Common myeloid progenitor, CD34-positive (primary cell): ENCODE measurements around the gene BRSK2.

Experiments
- CTCF ChIA-PET: fragments of 350-600 bp; sonication (Branson Sonifier 250); formaldehyde crosslinking; loops from one replicate; lab custom pipeline; 2021; ENCODE audit warnings: antibody characterized with exemption; lab: Charles Lee
- POLR2A ChIA-PET: fragments of 350-600 bp; sonication (Branson Sonifier 250); formaldehyde crosslinking; loops from one replicate; lab custom pipeline; 2021; ENCODE audit warnings: antibody characterized with exemption; lab: Charles Lee
- DNase-seq, 3 donors: peaks; one replicate each; pipeline versions ENCODE4 v3.0.0 to v3.0.0-alpha.2; 2013
- H3K27ac ChIP-seq, 2 experiments: 1 replicate in 1 of 2; 2 replicates in 1 of 2; pipeline ENCODE4 v1.7.0; 2013; ENCODE audit warnings: inconsistent platforms in 2 of 2, low read length in 2 of 2, mild to moderate bottlenecking in 2 of 2, low read depth in 1 of 2, moderate library complexity in 1 of 2; ENCODE audit not compliant: severe bottlenecking in 2 of 2, insufficient read depth in 1 of 2, poor library complexity in 1 of 2
- H3K27me3 ChIP-seq, 5 experiments: replicated peaks in 2 of 5; 1 replicate in 3 of 5; 2 replicates in 2 of 5; pipeline versions ENCODE4 v1.6.1 to v1.7.0; 2013; ENCODE audit warnings: low read length in 4 of 5, mild to moderate bottlenecking in 2 of 5, moderate library complexity in 2 of 5, inconsistent platforms in 1 of 5; ENCODE audit not compliant: insufficient read depth in 5 of 5, control insufficient read depth in 4 of 5
- H3K36me3 ChIP-seq, 4 experiments: 1 replicate in 2 of 4; 2 replicates in 2 of 4; pipeline versions ENCODE4 v1.6.1 to v1.7.0; 2013; ENCODE audit warnings: low read length in 3 of 4, control low read depth in 1 of 4, mild to moderate bottlenecking in 1 of 4; ENCODE audit not compliant: control insufficient read depth in 4 of 4, insufficient read depth in 4 of 4
- H3K4me1 ChIP-seq, 4 experiments: 1 replicate in 3 of 4; 2 replicates in 1 of 4; pipeline versions ENCODE4 v1.6.1 to v1.7.1; 2013; ENCODE audit warnings: low read length in 3 of 4, mild to moderate bottlenecking in 3 of 4, control low read depth in 1 of 4, inconsistent platforms in 1 of 4, moderate library complexity in 1 of 4; ENCODE audit not compliant: control insufficient read depth in 4 of 4, insufficient read depth in 4 of 4; ENCODE audit errors: control extremely low read depth in 1 of 4
- H3K4me3 ChIP-seq, 7 experiments: 1 replicate in 4 of 7; 2 replicates in 3 of 7; pipeline versions ENCODE4 v1.5.1 to v1.7.0; 2013; ENCODE audit warnings: mild to moderate bottlenecking in 7 of 7, low read length in 6 of 7, moderate library complexity in 6 of 7, inconsistent platforms in 2 of 7, low read depth in 2 of 7, control low read depth in 1 of 7; ENCODE audit not compliant: insufficient read depth in 4 of 7, control insufficient read depth in 1 of 7; ENCODE audit errors: extremely low read depth in 1 of 7
- H3K9me3 ChIP-seq, 5 experiments: 1 replicate in 4 of 5; 2 replicates in 1 of 5; pipeline versions ENCODE4 v1.6.1 to v1.7.1; 2013; ENCODE audit warnings: low read length in 4 of 5, mild to moderate bottlenecking in 2 of 5, inconsistent platforms in 1 of 5, low read depth in 1 of 5, moderate library complexity in 1 of 5; ENCODE audit not compliant: control insufficient read depth in 4 of 5, insufficient read depth in 2 of 5; ENCODE audit errors: control extremely low read depth in 1 of 5
- WGBS: methylation state at CpG from one replicate; pipeline ENCODE4 v1.1.5; 2013; ENCODE audit not compliant: insufficient coverage; 5-methylcytosine and 5-hydroxymethylcytosine counted together

The BRSK2 gene

GRCh38 chr11:1484695-1485503 is 95.2 kb downstream of the BRSK2 start:
- ChIA-PET CTCF (no interaction called here), POLR2A (no interaction called here)
- Histone ChIP-seq H3K4me3 (no peak overlapping the region), H3K9me3 (no peaks in the 10 kb centered on the region), H3K27ac (no peak overlapping the region), H3K36me3 (peaks cover 1 to 11% (median 6%) of the 10 kb centered on the region in 4 experiments), H3K4me1 (peaks cover 0 to 3% (median 0%) of the 10 kb centered on the region in 4 experiments), H3K27me3 (no peaks in the 10 kb centered on the region)
- WGBS: 97% methylated on average over 16 of the region's 20 CpGs
- DNase-seq: no peak

- DNase-seq: no peak
- H3K4me1 ChIP-seq: peaks cover 0 to 3% (median 0%) of the 10 kb centered on the region in 4 experiments
- peaks cover 0 to 7% (median 3%) of the 10 kb centered on the region in 4 experiments for H3K36me3 ChIP-seq
- no peaks in the 10 kb centered on the region for H3K27me3 ChIP-seq
- ChIA-PET POLR2A (no interaction called here), CTCF (no interaction called here)
- H3K4me3 ChIP-seq: no peak overlapping the region
- no peak overlapping the region for H3K27ac ChIP-seq
- no peaks in the 10 kb centered on the region for H3K9me3 ChIP-seq
- 99% methylated on average over 12 of the region's 17 CpGs for WGBS
Observed at GRCh38 chr11:1485504-1485885, 95.8 kb downstream of the BRSK2 start.

GRCh38 chr11:1486054-1486825 is 96.5 kb downstream of the BRSK2 start, which contains the start of gene MOB2:
MOB2 (minus strand) TSS chr11:1486779; CDS start chr11:1486556, 223 bp downstream.
- POLR2A ChIA-PET: no interaction called here
- Histone ChIP-seq H3K27me3 (no peaks in the 10 kb centered on the region), H3K4me3 (no peak within 1 kb of the TSS), H3K36me3 (peaks cover 0 to 2% (median 0%) of the 10 kb centered on the region in 4 experiments), H3K4me1 (peaks cover 0 to 3% (median 0%) of the 10 kb centered on the region in 4 experiments), H3K27ac (no peak within 1 kb of the TSS), H3K9me3 (no peaks in the 10 kb centered on the region)
- 81% methylated on average over 22 of the region's 31 CpGs for WGBS
- CTCF ChIA-PET: no interaction called here
- peak in 2 of 3 donors; percentile 13 to 24 for DNase-seq

- no peak overlapping the region for H3K27ac ChIP-seq
- no peak overlapping the region for H3K4me3 ChIP-seq
- peaks cover 0 to 2% (median 0%) of the 10 kb centered on the region in 4 experiments for H3K36me3 ChIP-seq
- ChIA-PET CTCF (no interaction called here), POLR2A (no interaction called here)
- no peaks in the 10 kb centered on the region for H3K9me3 ChIP-seq
- H3K4me1 ChIP-seq: peaks cover 0 to 3% (median 0%) of the 10 kb centered on the region in 4 experiments
- DNase-seq: no peak
- WGBS: 96% methylated on average over 20 of the region's 21 CpGs
- H3K27me3 ChIP-seq: no peaks in the 10 kb centered on the region
Observed at GRCh38 chr11:1487091-1487850, 97.5 kb downstream of the BRSK2 start.

- no peaks in the 10 kb centered on the region for H3K9me3 ChIP-seq
- H3K4me3 ChIP-seq: no peak overlapping the region
- peaks cover 0 to 3% (median 0%) of the 10 kb centered on the region in 4 experiments for H3K4me1 ChIP-seq
- peaks cover 0 to 2% (median 0%) of the 10 kb centered on the region in 4 experiments for H3K36me3 ChIP-seq
- DNase-seq: no peak
- H3K27ac ChIP-seq: no peak overlapping the region
- ChIA-PET CTCF (interaction anchor here (1.0 kb wide), 1 partner anchor 195 kb away, joined by 3 read pairs; no protein-coding TSS in a partner anchor), POLR2A (no interaction called here)
- H3K27me3 ChIP-seq: no peaks in the 10 kb centered on the region
- 96% methylated on average over 19 of the region's 23 CpGs for WGBS
Observed at GRCh38 chr11:1487851-1488574, 98.3 kb downstream of the BRSK2 start.

- Histone ChIP-seq H3K4me1 (peaks cover 0 to 3% (median 0%) of the 10 kb centered on the region in 4 experiments), H3K36me3 (peaks cover 0 to 2% (median 0%) of the 10 kb centered on the region in 4 experiments), H3K9me3 (no peaks in the 10 kb centered on the region), H3K27me3 (no peaks in the 10 kb centered on the region), H3K4me3 (no peak overlapping the region), H3K27ac (no peak overlapping the region)
- ChIA-PET POLR2A (interaction anchor here (0.5 kb wide), 1 partner anchor 48 kb away, joined by 3 read pairs; no protein-coding TSS in a partner anchor), CTCF (interaction anchor here (1.0 kb wide), 1 partner anchor 195 kb away, joined by 3 read pairs; no protein-coding TSS in a partner anchor)
- over 99% methylated on average over 16 of the region's 20 CpGs for WGBS
- no peak for DNase-seq
Observed at GRCh38 chr11:1488575-1489180, 98.9 kb downstream of the BRSK2 start.
